Adrenal gland (tissue), 12 donors: ENCODE data around the gene ACVR1. TPM values are rescaled to one million over a fixed set of nuclear protein-coding genes. Genes with fewer than 3 reads are reported as not detected.
"Not testable (repeated sequence)": the region's sequence is repeated elsewhere in the genome, so short reads cannot be mapped to it uniquely, and the experiment has no call there.

Experiments used
- DNase-seq, 7 donors: peaks; one replicate each; pipeline ENCODE4 v3.0.0-alpha.2; 2019 to 2020
- H3K27ac ChIP-seq, 5 donors: fragments of 200-600 bp; sonication (generic) in 4 of 5; 1 replicate in 3 of 5; 2 replicates in 2 of 5; pipeline versions ENCODE4 v1.5.1 to v1.8.0; 2016 to 2020; ENCODE audit warnings: mild to moderate bottlenecking in 1 of 5
- H3K27me3 ChIP-seq: fragments of 200-600 bp; 2 replicates; pipeline ENCODE4 v1.8.0; 2021
- H3K36me3 ChIP-seq, 2 donors: fragments of 200-600 bp; replicated peaks in 1 of 2; 1 replicate in 1 of 2; 2 replicates in 1 of 2; pipeline versions ENCODE4 v1.5.1 to v1.8.0; 2018 to 2022
- H3K4me1 ChIP-seq, 2 donors: fragments of 200-600 bp; replicated peaks in 1 of 2; 1 replicate in 1 of 2; 2 replicates in 1 of 2; pipeline versions ENCODE4 v1.5.1 to v1.8.0; 2018 to 2021
- H3K4me3 ChIP-seq, 4 donors: fragments of 200-600 bp; sonication (generic) in 3 of 4; one replicate each; pipeline ENCODE4 v1.5.1; 2016 to 2018
- H3K9me3 ChIP-seq, 3 donors: fragments of 200-600 bp; sonication (generic) in 1 of 3; replicated peaks in 1 of 3; 1 replicate in 2 of 3; 2 replicates in 1 of 3; pipeline versions ENCODE4 v1.5.1 to v1.8.0; 2016 to 2021
- POLR2A ChIP-seq, 2 donors: fragments of 450-650 bp; IDR thresholded peaks; one replicate each; pipeline ENCODE4 v1.6.1; 2017; ENCODE audit warnings: antibody characterized with exemption in 2 of 2, mild to moderate bottlenecking in 2 of 2, moderate library complexity in 1 of 2
- WGBS, 4 donors: extraction: QIAGEN DNeasy Blood & Tissue Kit in 2 of 4; methylation state at CpG; one replicate each; pipeline versions ENCODE4 v1.1.5 to v1.1.7; 2013 to 2017; 5-methylcytosine and 5-hydroxymethylcytosine counted together
- intact Hi-C, 2 donors: fragments of 100-400 bp; cut with DNase I; formaldehyde crosslinking; loops; one replicate each; pipeline versions ENCODE4 v1.14.1 to v1.15.0; 2022 to 2023
- polyA plus RNA-seq, 3 donors: library from polyadenylated mRNA; stranded (reverse); fragments of 200-250 nt in 2 of 3; fragments of 350-450 nt in 1 of 3; fragmentation: Illumina TruSeq in 1 of 3; extraction: RNeasy Lipid Tissue Mini Kit (QIAGEN cat#74804) in 1 of 3; gene quantifications; one replicate each; pipeline ENCODE4 v1.2.3, GENCODE V29; 2013 to 2014
- total RNA-seq, 9 donors: library from RNA; depleted of rRNA in 4 of 9; stranded (reverse); fragments of >200 nt in 4 of 9; fragments of 120-200 nt in 1 of 9; fragmentation: NEBNext Ultra II Directional in 1 of 9; extraction: Animal tissue kit (Norgen Biotek cat#: 25700) in 1 of 9; gene quantifications; one replicate each; pipeline versions ENCODE4 v1.1.0 to v1.2.4, GENCODE V29; 2013 to 2023
- TF ChIP-seq, protein P1 (sequence below), 6 experiments: fragments of 450-650 bp in 4 of 6; fragments of 200-600 bp in 2 of 6; sonication (generic) in 1 of 6; IDR thresholded peaks; 1 replicate in 5 of 6; 2 replicates in 1 of 6; pipeline versions ENCODE4 v1.5.1 to v1.8.0; 2016 to 2021; ENCODE audit warnings: antibody characterized with exemption in 6 of 6, mild to moderate bottlenecking in 2 of 6, moderate library complexity in 1 of 6
- donor health status: healthy with polysubstance abuse.
- donor health status: Bipolar disorder and iron deficiency.
- donor health status: DM: yes; HTN: yes; CAD: no.
- donor health status: DM: no; HTN: no; CAD: no.
- donor health status: DM: no; HTN: no; CAD: no.
- donor health status: DM: yes; HTN: yes; CAD: no.

The ACVR1 gene
- total and polyA plus RNA-seq, 12 donors, result 4.6 to 25.0 (median 16.0) TPM

DNA sequence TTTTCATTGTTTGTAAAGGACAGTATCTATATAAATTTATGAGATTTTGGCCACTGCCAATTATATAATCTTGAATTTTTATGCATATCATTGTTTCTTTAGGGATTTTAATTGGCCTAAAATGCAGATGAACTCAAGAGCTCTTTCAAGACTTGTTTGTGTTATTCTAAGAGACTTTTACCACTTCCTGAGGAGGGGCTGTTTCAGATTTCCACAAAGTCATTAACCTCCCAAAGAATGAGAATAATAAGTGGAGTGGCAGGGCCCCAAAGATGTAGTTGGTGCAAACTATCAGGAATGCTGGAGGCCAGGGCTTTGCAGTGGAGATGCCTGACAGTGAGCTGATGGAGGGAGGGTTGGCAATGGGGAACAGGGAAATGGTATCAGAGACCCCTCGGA lies 15.5 kb upstream of the ACVR1 start:
- H3K4me3 ChIP-seq, result no peak overlapping the region
- no peaks in the 10 kb centered on the region for H3K36me3 ChIP-seq
- WGBS, 4 donors, result 79 to 92% (median 87%) methylated on average over 1 of the region's 1 CpG
- DNase-seq, result no peak
- H3K27ac ChIP-seq, result no peak overlapping the region
- H3K9me3 ChIP-seq, result no peaks in the 10 kb centered on the region
- H3K4me1 ChIP-seq, result no peaks in the 10 kb centered on the region
- no peaks in the 10 kb centered on the region for H3K27me3 ChIP-seq
- TF ChIP-seq, protein P1, sequence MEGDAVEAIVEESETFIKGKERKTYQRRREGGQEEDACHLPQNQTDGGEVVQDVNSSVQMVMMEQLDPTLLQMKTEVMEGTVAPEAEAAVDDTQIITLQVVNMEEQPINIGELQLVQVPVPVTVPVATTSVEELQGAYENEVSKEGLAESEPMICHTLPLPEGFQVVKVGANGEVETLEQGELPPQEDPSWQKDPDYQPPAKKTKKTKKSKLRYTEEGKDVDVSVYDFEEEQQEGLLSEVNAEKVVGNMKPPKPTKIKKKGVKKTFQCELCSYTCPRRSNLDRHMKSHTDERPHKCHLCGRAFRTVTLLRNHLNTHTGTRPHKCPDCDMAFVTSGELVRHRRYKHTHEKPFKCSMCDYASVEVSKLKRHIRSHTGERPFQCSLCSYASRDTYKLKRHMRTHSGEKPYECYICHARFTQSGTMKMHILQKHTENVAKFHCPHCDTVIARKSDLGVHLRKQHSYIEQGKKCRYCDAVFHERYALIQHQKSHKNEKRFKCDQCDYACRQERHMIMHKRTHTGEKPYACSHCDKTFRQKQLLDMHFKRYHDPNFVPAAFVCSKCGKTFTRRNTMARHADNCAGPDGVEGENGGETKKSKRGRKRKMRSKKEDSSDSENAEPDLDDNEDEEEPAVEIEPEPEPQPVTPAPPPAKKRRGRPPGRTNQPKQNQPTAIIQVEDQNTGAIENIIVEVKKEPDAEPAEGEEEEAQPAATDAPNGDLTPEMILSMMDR (IDR thresholded peaks at IDR 0.05), result no peak
- TF ChIP-seq POLR2A (IDR thresholded peaks at IDR 0.05), result no peak
- intact Hi-C loops, result no loop called here

DNA sequence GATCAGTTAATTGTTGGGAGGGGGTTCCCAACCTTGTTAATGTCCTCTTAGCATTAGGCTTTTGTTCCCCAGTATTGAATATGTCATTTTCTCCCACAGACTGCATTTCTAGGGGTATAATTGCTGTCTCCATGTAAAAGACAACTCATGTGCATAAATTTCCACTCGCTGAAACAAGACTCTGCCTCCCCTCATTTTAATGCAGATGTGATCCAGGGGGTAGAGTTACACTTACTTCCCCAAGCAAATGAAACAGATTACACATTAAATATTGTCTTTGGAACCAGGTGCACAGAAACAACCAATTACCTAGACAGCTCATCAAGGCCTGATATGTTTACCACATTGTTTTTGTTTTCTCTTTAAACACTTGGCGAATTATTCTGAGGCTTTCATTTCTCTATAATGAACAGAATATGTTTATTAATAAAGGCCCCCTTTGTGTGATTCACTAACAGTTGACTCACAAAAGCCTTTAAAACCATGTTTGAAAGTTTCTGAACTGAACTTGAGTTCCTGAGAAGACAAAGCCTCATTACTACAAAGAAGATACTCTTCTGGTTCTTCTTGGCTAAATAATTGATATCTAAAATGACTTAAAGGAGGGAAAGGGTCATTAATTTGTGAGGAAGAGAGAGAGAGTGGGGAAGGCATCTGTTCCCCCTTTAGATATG lies 15.0 kb upstream of the ACVR1 start:
- no peak overlapping the region for H3K27ac ChIP-seq
- intact Hi-C loops, result no loop called here
- H3K27me3 ChIP-seq, result no peaks in the 10 kb centered on the region

DNA sequence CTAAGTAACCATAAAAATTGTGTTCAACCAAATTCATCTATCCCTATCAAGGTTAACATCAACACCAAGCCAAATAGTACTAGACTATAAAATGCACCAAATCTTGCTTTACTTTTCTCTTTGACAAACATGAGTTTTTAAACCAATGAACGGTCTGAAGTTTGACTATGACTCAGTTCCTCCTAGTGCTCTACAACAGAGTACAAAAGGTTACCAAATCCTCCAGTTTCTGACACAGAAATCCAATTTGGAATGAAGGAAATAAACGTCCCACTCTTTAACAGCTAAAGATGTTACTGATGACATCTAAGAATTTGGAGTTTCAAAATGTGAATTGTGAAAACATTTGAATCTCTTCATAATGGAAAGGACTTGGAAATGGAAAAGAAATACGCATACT lies 11.8 kb upstream of the ACVR1 start:
- WGBS, 4 donors, result 78 to 82% (median 80%) methylated on average over 3 of the region's 3 CpGs
- H3K36me3 ChIP-seq, result no peaks in the 10 kb centered on the region
- H3K4me1 ChIP-seq, result no peaks in the 10 kb centered on the region
- H3K9me3 ChIP-seq, result no peaks in the 10 kb centered on the region
- intact Hi-C loops, result no loop called here
- no peak overlapping the region for H3K4me3 ChIP-seq
- H3K27me3 ChIP-seq, result no peaks in the 10 kb centered on the region
- TF ChIP-seq, protein P1 (IDR thresholded peaks at IDR 0.05), result no peak
- no peak for TF ChIP-seq POLR2A (IDR thresholded peaks at IDR 0.05)
- no peak overlapping the region for H3K27ac ChIP-seq
- DNase-seq, result no peak

More for the DNA sequence above, 15.0 kb upstream of the ACVR1 start:
- TF ChIP-seq, protein P1 (IDR thresholded peaks at IDR 0.05), result no peak
- TF ChIP-seq POLR2A (IDR thresholded peaks at IDR 0.05), result no peak
- H3K4me1 ChIP-seq, result no peaks in the 10 kb centered on the region
- DNase-seq, result no peak
- 75 to 94% (median 87%) methylated on average over 2 of the region's 2 CpGs for WGBS, 4 donors
- no peaks in the 10 kb centered on the region for H3K36me3 ChIP-seq
- no peak overlapping the region for H3K4me3 ChIP-seq
- no peaks in the 10 kb centered on the region for H3K9me3 ChIP-seq

DNA sequence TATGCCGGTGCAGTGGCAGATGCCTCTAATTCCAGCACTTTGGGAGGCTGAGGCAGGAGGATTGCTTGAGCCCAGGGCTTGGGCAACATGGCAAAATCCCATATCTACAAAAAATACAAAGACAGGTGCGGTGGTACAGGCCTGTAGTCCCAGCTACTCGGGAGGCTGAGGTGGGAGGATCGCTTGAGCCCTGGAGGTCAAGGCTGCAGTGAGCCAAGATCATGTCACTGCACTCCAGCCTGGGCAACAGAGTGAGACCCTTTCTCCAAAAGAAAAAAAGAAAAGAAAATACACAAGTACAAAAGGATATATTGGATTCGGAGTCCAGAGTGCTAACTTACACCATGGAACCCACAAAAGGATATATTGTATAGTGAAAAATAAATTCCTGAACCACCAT lies 8.4 kb upstream of the ACVR1 start:
- H3K4me3 ChIP-seq, H3K36me3 ChIP-seq, H3K27me3 ChIP-seq, H3K27ac ChIP-seq, DNase-seq, H3K9me3 ChIP-seq, intact Hi-C loops, H3K4me1 ChIP-seq: not testable (repeated sequence)
- WGBS, 4 donors, result 71 to 79% (median 73%) methylated on average over 5 of the region's 5 CpGs

DNA sequence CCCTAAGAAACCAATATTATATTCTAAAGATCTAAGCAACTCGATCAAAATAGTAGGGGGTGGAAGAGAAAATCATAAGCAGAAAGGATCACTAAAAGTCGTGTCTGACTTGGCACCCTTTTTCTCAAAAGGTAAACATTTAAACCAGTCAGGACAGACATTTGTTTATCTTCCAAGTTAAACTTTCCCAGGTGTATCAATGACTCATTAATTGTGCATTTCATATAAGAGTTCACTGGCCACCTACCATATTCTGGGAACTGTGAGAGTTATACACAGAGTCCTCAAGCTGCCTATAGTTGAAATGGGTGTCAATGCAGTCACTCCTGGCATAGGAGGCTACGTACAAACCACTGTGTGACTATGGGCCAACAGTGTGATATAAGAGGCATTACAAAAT lies 4.8 kb upstream of the ACVR1 start:
- TF ChIP-seq, protein P1 (IDR thresholded peaks at IDR 0.05), result no peak
- no peak for TF ChIP-seq POLR2A (IDR thresholded peaks at IDR 0.05)
- 90 to 94% (median 92%) methylated on average over 3 of the region's 3 CpGs for WGBS, 4 donors
- Histone ChIP-seq H3K36me3 (no peaks in the 10 kb centered on the region), H3K4me3 (no peak overlapping the region), H3K4me1 (peaks cover 3 to 5% of the 10 kb centered on the region in 2 donors), H3K27ac (no peak overlapping the region), H3K9me3 (no peaks in the 10 kb centered on the region), H3K27me3 (no peaks in the 10 kb centered on the region)
- DNase-seq, result no peak
- intact Hi-C loops, result no loop called here
